MCF 10A (cell line): ENCODE results near the gene SLC15A3. TPM values are rescaled to one million over a fixed set of nuclear protein-coding genes. Genes with fewer than 3 reads are reported as not detected.

ENCODE experiments used
- BruUV-seq: library from RNA; stranded (reverse); fragments of 400-500 nt; replicated peaks from 2 replicates; lab custom pipeline; 2021; lab: Mats Ljungman, UMichigan
- CTCF ChIA-PET: fragments of 300-600 bp; sonication (Branson Sonifier 250); formaldehyde crosslinking; extraction: SDS; loops from one replicate; lab custom pipeline; 2021; ENCODE audit warnings: antibody characterized with exemption, inconsistent platforms; lab: Yijun Ruan, JAX
- POLR2A ChIA-PET: fragments of 300-600, 350-650 bp; sonication (Branson Sonifier 250); formaldehyde crosslinking; extraction: SDS; loops from one replicate; lab custom pipeline; 2020; ENCODE audit warnings: antibody characterized with exemption, inconsistent platforms; lab: Yijun Ruan, JAX
- DNase-seq: peaks from one replicate; pipeline ENCODE4 v3.0.0-alpha.2; 2018; ENCODE audit not compliant: unreplicated experiment
- H3K27ac Mint-ChIP-seq: one replicate; pipeline ENCODE4 v1.8.0; 2022; ENCODE audit warnings: mild to moderate bottlenecking, low read depth, mixed read lengths; ENCODE audit not compliant: unreplicated experiment
- H3K27me3 Mint-ChIP-seq: one replicate; pipeline ENCODE4 v1.8.0; 2022; ENCODE audit warnings: mixed read lengths; ENCODE audit not compliant: insufficient read depth, unreplicated experiment
- H3K36me3 Mint-ChIP-seq: one replicate; pipeline ENCODE4 v1.8.0; 2022; ENCODE audit warnings: mild to moderate bottlenecking, moderate library complexity, mixed read lengths; ENCODE audit not compliant: insufficient read depth, unreplicated experiment
- H3K4me1 Mint-ChIP-seq: one replicate; pipeline ENCODE4 v1.8.0; 2022; ENCODE audit warnings: mixed read lengths; ENCODE audit not compliant: insufficient read depth, unreplicated experiment
- H3K4me3 Mint-ChIP-seq: one replicate; pipeline ENCODE4 v1.8.0; 2022; ENCODE audit warnings: mild to moderate bottlenecking, moderate library complexity, mixed read lengths; ENCODE audit not compliant: unreplicated experiment
- H3K9me3 Mint-ChIP-seq: one replicate; pipeline ENCODE4 v1.8.0; 2022; ENCODE audit warnings: mixed read lengths; ENCODE audit not compliant: unreplicated experiment
- CTCF ChIP-seq: fragments of 200-600 bp; IDR thresholded peaks from one replicate; pipeline ENCODE4 v1.8.0; 2022; ENCODE audit warnings: antibody characterized with exemption, mild to moderate bottlenecking; ENCODE audit not compliant: unreplicated experiment
- intact Hi-C: fragments of 100-400 bp; cut with micrococcal nuclease; formaldehyde crosslinking; loops from 2 replicates; pipeline ENCODE4 v1.14.1; 2022
- total RNA-seq: library from RNA; stranded (reverse); gene quantifications from 2 replicates; pipeline ENCODE4 v1.2.3, GENCODE V29; 2022

SLC15A3 gene
- total RNA-seq, 1 experiment from 2014 or later: not detected

- TF ChIP-seq CTCF: no peak
- CTCF ChIA-PET: interaction anchor here (0.5 to 1.6 kb wide), 4 partner anchors 15 to 169 kb away, joined by 3 to 5 read pairs (median 3); no protein-coding TSS in a partner anchor
- BruUV-seq: no TSS peak
- Mint-ChIP-seq H3K27me3 (peaks cover 21% of the 10 kb centered on the region), H3K36me3 (no peaks in the 10 kb centered on the region), H3K27ac (no peak overlapping the region), H3K4me1 (no peaks in the 10 kb centered on the region), H3K9me3 (no peaks in the 10 kb centered on the region), H3K4me3 (no peak overlapping the region)
- no peak for DNase-seq
- POLR2A ChIA-PET: no interaction called here
- intact Hi-C loops: no loop called here
These were observed 7.3 kb downstream of the SLC15A3 start for GRCh38 chr11:60944490-60945294.

- ChIA-PET CTCF (interaction anchor here (0.6 kb wide), 1 partner anchor 69 kb away, joined by 3 read pairs; no protein-coding TSS in a partner anchor), POLR2A (no interaction called here)
- peaks cover 28% of the 10 kb centered on the region for H3K27me3 Mint-ChIP-seq
- no peak for TF ChIP-seq CTCF
- BruUV-seq: no TSS peak
- peak; percentile 21 for DNase-seq
- no peaks in the 10 kb centered on the region for H3K9me3 Mint-ChIP-seq
- H3K4me3 Mint-ChIP-seq: no peak overlapping the region
- H3K4me1 Mint-ChIP-seq: no peaks in the 10 kb centered on the region
- intact Hi-C loops: no loop called here
- H3K27ac Mint-ChIP-seq: no peak overlapping the region
- no peaks in the 10 kb centered on the region for H3K36me3 Mint-ChIP-seq
These were observed 8.9 kb downstream of the SLC15A3 start for GRCh38 chr11:60942970-60943565.

GRCh38 chr11:60942219-60942618 is 9.8 kb downstream of the SLC15A3 start:
- no peak for TF ChIP-seq CTCF
- H3K4me3 Mint-ChIP-seq: no peak overlapping the region
- CTCF ChIA-PET: no interaction called here
- no peak for DNase-seq
- peaks cover 28% of the 10 kb centered on the region for H3K27me3 Mint-ChIP-seq
- no peak overlapping the region for H3K27ac Mint-ChIP-seq
- BruUV-seq: no TSS peak
- no peaks in the 10 kb centered on the region for H3K36me3 Mint-ChIP-seq
- POLR2A ChIA-PET: interaction anchor here (0.5 kb wide), 1 partner anchor 425 kb away, joined by 3 read pairs; no protein-coding TSS in a partner anchor
- H3K4me1 Mint-ChIP-seq: no peaks in the 10 kb centered on the region
- no peaks in the 10 kb centered on the region for H3K9me3 Mint-ChIP-seq
- intact Hi-C loops: no loop called here
